ENCODE results near the gene ZNF483.

DNA sequence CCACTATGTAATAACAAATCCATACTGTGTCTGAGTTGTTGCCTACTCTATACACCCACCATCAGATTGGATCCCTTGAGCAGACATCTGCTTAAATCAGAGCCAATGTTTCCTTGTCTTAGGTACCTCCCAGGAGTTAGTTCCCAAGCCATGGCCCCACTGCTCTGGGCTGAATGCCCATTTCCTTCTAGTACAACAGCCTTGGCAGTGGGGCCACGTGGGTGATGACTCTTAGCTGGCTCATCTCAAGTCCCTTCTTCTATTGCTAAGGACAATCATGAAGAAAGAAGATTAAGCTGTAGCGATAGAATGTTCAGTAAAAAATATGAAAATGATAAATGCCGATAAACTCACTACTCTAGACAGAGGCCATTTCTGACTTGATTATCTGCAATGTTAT lies 57.9 kb downstream of the ZNF483 start:
- TF ChIP-seq, protein P1, sequence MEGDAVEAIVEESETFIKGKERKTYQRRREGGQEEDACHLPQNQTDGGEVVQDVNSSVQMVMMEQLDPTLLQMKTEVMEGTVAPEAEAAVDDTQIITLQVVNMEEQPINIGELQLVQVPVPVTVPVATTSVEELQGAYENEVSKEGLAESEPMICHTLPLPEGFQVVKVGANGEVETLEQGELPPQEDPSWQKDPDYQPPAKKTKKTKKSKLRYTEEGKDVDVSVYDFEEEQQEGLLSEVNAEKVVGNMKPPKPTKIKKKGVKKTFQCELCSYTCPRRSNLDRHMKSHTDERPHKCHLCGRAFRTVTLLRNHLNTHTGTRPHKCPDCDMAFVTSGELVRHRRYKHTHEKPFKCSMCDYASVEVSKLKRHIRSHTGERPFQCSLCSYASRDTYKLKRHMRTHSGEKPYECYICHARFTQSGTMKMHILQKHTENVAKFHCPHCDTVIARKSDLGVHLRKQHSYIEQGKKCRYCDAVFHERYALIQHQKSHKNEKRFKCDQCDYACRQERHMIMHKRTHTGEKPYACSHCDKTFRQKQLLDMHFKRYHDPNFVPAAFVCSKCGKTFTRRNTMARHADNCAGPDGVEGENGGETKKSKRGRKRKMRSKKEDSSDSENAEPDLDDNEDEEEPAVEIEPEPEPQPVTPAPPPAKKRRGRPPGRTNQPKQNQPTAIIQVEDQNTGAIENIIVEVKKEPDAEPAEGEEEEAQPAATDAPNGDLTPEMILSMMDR (IDR thresholded peaks at IDR 0.05; ENCODE audit: insufficient read depth, low read length), result no peak
- TF ChIP-seq POLR2AphosphoS5 (IDR thresholded peaks at IDR 0.05; ENCODE audit: low read depth) (no peak), SPI1 (IDR thresholded peaks at IDR 0.05; ENCODE audit: borderline replicate concordance, low read depth) (no peak), GABPA (IDR thresholded peaks at IDR 0.05; ENCODE audit: low read depth) (no peak)
- TF ChIP-seq, protein P2, sequence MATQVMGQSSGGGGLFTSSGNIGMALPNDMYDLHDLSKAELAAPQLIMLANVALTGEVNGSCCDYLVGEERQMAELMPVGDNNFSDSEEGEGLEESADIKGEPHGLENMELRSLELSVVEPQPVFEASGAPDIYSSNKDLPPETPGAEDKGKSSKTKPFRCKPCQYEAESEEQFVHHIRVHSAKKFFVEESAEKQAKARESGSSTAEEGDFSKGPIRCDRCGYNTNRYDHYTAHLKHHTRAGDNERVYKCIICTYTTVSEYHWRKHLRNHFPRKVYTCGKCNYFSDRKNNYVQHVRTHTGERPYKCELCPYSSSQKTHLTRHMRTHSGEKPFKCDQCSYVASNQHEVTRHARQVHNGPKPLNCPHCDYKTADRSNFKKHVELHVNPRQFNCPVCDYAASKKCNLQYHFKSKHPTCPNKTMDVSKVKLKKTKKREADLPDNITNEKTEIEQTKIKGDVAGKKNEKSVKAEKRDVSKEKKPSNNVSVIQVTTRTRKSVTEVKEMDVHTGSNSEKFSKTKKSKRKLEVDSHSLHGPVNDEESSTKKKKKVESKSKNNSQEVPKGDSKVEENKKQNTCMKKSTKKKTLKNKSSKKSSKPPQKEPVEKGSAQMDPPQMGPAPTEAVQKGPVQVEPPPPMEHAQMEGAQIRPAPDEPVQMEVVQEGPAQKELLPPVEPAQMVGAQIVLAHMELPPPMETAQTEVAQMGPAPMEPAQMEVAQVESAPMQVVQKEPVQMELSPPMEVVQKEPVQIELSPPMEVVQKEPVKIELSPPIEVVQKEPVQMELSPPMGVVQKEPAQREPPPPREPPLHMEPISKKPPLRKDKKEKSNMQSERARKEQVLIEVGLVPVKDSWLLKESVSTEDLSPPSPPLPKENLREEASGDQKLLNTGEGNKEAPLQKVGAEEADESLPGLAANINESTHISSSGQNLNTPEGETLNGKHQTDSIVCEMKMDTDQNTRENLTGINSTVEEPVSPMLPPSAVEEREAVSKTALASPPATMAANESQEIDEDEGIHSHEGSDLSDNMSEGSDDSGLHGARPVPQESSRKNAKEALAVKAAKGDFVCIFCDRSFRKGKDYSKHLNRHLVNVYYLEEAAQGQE (IDR thresholded peaks at IDR 0.05; ENCODE audit: insufficient replicate concordance, low read depth), result no peak

Measured in HL-60 (cell line).